Kidney epithelial cell (primary cell): Measurements from ENCODE around the gene HTRA3. TPM values are rescaled to one million over a fixed set of nuclear protein-coding genes. Genes with fewer than 3 reads are reported as not detected.

ENCODE experiments used
- DNase-seq: peaks from one replicate; pipeline ENCODE4 v3.0.0-alpha.2; 2010; ENCODE audit warnings: low read depth
- H3K27me3 ChIP-seq: 2 replicates; pipeline ENCODE4 v1.6.0; 2011; ENCODE audit warnings: low read length; ENCODE audit not compliant: control insufficient read depth, insufficient read depth
- H3K36me3 ChIP-seq: 2 replicates; pipeline ENCODE4 v1.5.1; 2011; ENCODE audit warnings: low read length; ENCODE audit not compliant: control insufficient read depth, insufficient read depth
- H3K4me3 ChIP-seq: 2 replicates; pipeline ENCODE4 v1.5.1; 2011; ENCODE audit warnings: low read depth, mild to moderate bottlenecking, control low read depth, low read length
- CTCF ChIP-seq: IDR thresholded peaks from 2 replicates; pipeline ENCODE4 v1.5.1; 2011; ENCODE audit warnings: mild to moderate bottlenecking, moderate library complexity, low read length, control low read depth, inconsistent platforms; ENCODE audit not compliant: insufficient read depth, poor library complexity, severe bottlenecking
- total RNA-seq: library from RNA; depleted of rRNA; stranded (reverse); fragments of >200 nt; gene quantifications from 2 replicates; pipeline ENCODE4 v1.2.3, GENCODE V29; 2015

HTRA3 gene
- total RNA-seq, 1 donor from 2014 or later, result 4.7 TPM

- Histone ChIP-seq H3K36me3 (no peaks in the 10 kb centered on the region), H3K27me3 (peaks cover 4% of the 10 kb centered on the region), H3K4me3 (no peak overlapping the region)
- no peak for TF ChIP-seq CTCF
- DNase-seq, result no peak
Measured at GRCh38 chr4:8308856-8309771, 39.6 kb downstream of the HTRA3 start.

- H3K4me3 ChIP-seq, result no peak overlapping the region
- TF ChIP-seq CTCF, result no peak
- H3K27me3 ChIP-seq, result peaks cover 4% of the 10 kb centered on the region
- no peaks in the 10 kb centered on the region for H3K36me3 ChIP-seq
- no peak for DNase-seq
Measured at GRCh38 chr4:8310306-8310705, 40.8 kb downstream of the HTRA3 start.

- peaks cover 4% of the 10 kb centered on the region for H3K27me3 ChIP-seq
- no peak overlapping the region for H3K4me3 ChIP-seq
- no peak for TF ChIP-seq CTCF
- DNase-seq, result no peak
- no peaks in the 10 kb centered on the region for H3K36me3 ChIP-seq
Measured at GRCh38 chr4:8311101-8312068, 41.8 kb downstream of the HTRA3 start.

GRCh38 chr4:8312069-8312445 is 42.5 kb downstream of the HTRA3 start:
- no peaks in the 10 kb centered on the region for H3K36me3 ChIP-seq
- H3K27me3 ChIP-seq, result peaks cover 4% of the 10 kb centered on the region
- H3K4me3 ChIP-seq, result no peak overlapping the region
- TF ChIP-seq CTCF, result no peak
- DNase-seq, result no peak

GRCh38 chr4:8312976-8313375 is 43.4 kb downstream of the HTRA3 start:
- H3K4me3 ChIP-seq, result no peak overlapping the region
- TF ChIP-seq CTCF, result no peak
- peaks cover 4% of the 10 kb centered on the region for H3K27me3 ChIP-seq
- DNase-seq, result no peak
- H3K36me3 ChIP-seq, result no peaks in the 10 kb centered on the region
